CD4-positive, alpha-beta T cell (primary cell): ENCODE measurements around the gene SFT2D2. TPM values are rescaled to one million over a fixed set of nuclear protein-coding genes. Genes with fewer than 3 reads are reported as not detected.
"Not testable (repeated sequence)": the region's sequence is repeated elsewhere in the genome, so short reads cannot be mapped to it uniquely, and the experiment has no call there.

Experiments used
- ATAC-seq: fragments of 200-7000 bp; cut with Tn5 transposase; one replicate; pipeline ENCODE4 v1.10.0; 2022; ENCODE audit warnings: mild to moderate bottlenecking; ENCODE audit not compliant: poor library complexity
- CTCF ChIA-PET: fragments of 350-600 bp; sonication (Branson Sonifier 250); formaldehyde crosslinking; loops from one replicate; lab custom pipeline; 2021; ENCODE audit warnings: antibody characterized with exemption, inconsistent platforms; lab: Charles Lee
- POLR2A ChIA-PET: fragments of 350-600 bp; sonication (Branson Sonifier 250); formaldehyde crosslinking; loops from one replicate; lab custom pipeline; 2021; ENCODE audit warnings: antibody characterized with exemption, inconsistent platforms; lab: Charles Lee
- DNase-seq, 14 experiments: peaks; one replicate each; pipeline ENCODE4 v3.0.0-alpha.2; 2013 to 2020; ENCODE audit warnings: mixed read lengths in 2 of 14
- H3K27ac ChIP-seq, 2 donors: one replicate each; pipeline versions ENCODE4 v1.5.1 to v1.7.0; 2013; ENCODE audit warnings: low read length in 2 of 2, low read depth in 1 of 2, mild to moderate bottlenecking in 1 of 2
- H3K27me3 ChIP-seq, 2 experiments: 1 replicate in 1 of 2; 2 replicates in 1 of 2; pipeline versions ENCODE4 v1.6.1 to v1.7.0; 2013; ENCODE audit warnings: low read length in 2 of 2, control low read depth in 1 of 2, mild to moderate bottlenecking in 1 of 2, moderate library complexity in 1 of 2; ENCODE audit not compliant: insufficient read depth in 2 of 2, control insufficient read depth in 1 of 2
- H3K36me3 ChIP-seq: one replicate; pipeline ENCODE4 v1.6.1; 2013; ENCODE audit warnings: low read length, control low read depth; ENCODE audit not compliant: insufficient read depth
- H3K4me1 ChIP-seq: one replicate; pipeline ENCODE4 v1.6.1; 2013; ENCODE audit warnings: low read length, control low read depth; ENCODE audit not compliant: insufficient read depth
- H3K4me3 ChIP-seq: one replicate; pipeline ENCODE4 v1.5.1; 2013; ENCODE audit warnings: mild to moderate bottlenecking, low read length, moderate library complexity
- H3K9me3 ChIP-seq, 2 experiments: 1 replicate in 1 of 2; 2 replicates in 1 of 2; pipeline versions ENCODE4 v1.6.1 to v1.7.0; 2013; ENCODE audit warnings: low read length in 2 of 2, mild to moderate bottlenecking in 2 of 2, control low read depth in 1 of 2, moderate library complexity in 1 of 2; ENCODE audit not compliant: control insufficient read depth in 1 of 2, insufficient read depth in 1 of 2
- H3K27ac Mint-ChIP-seq: one replicate; pipeline ENCODE4 v1.8.0; 2020; ENCODE audit warnings: mixed read lengths
- H3K27me3 Mint-ChIP-seq: one replicate; pipeline ENCODE4 v1.8.0; 2021; ENCODE audit warnings: mixed read lengths
- H3K36me3 Mint-ChIP-seq: one replicate; pipeline ENCODE4 v1.8.0; 2021; ENCODE audit warnings: low read depth, mixed read lengths
- H3K4me1 Mint-ChIP-seq: one replicate; pipeline ENCODE4 v1.8.0; 2021; ENCODE audit warnings: low read depth, mixed read lengths
- H3K4me3 Mint-ChIP-seq: one replicate; pipeline ENCODE4 v1.8.0; 2020; ENCODE audit warnings: mild to moderate bottlenecking, mixed read lengths
- H3K9me3 Mint-ChIP-seq: one replicate; pipeline ENCODE4 v1.8.0; 2020; ENCODE audit warnings: mixed read lengths
- CTCF ChIP-seq: fragments of 200-600 bp; IDR thresholded peaks from one replicate; pipeline ENCODE4 v1.8.0; 2022; ENCODE audit warnings: antibody characterized with exemption, mild to moderate bottlenecking
- intact Hi-C, 2 experiments: fragments of 100-400 bp; cut with DNase I in 1 of 2; cut with micrococcal nuclease in 1 of 2; formaldehyde crosslinking; loops; one replicate each; pipeline versions ENCODE4 v1.15.1 to v1.9.0; 2023 to 2025; cut with DNase I, micrococcal nuclease
- total RNA-seq, 174 experiments: library from RNA in 2 of 174; stranded (reverse) in 2 of 174; gene quantifications; one replicate each; pipeline ENCODE4 v1.2.3 and lab custom pipeline; 2021 to 2026

Gene SFT2D2
- total RNA-seq, 2 experiments from 2014 or later = 47.0 to 51.7 TPM

GRCh38 chr1:168199056-168199455 is 26.7 kb upstream of the SFT2D2 start:
- Histone ChIP-seq H3K27me3 (no peaks in the 10 kb centered on the region), H3K4me1 (no peaks in the 10 kb centered on the region), H3K9me3 (peaks cover 0 to 2% of the 10 kb centered on the region in 2 experiments), H3K4me3 (no peak overlapping the region), H3K27ac (no peak overlapping the region), H3K36me3 (peaks cover 61% of the 10 kb centered on the region)
- Mint-ChIP-seq H3K4me3 (no peak overlapping the region), H3K4me1 (no peaks in the 10 kb centered on the region), H3K27me3 (no peaks in the 10 kb centered on the region), H3K27ac (no peak overlapping the region), H3K36me3 (peaks cover 91% of the 10 kb centered on the region), H3K9me3 (no peaks in the 10 kb centered on the region)
- ATAC-seq (no peak), DNase-seq (no peak)
- TF ChIP-seq CTCF = no peak
- ChIA-PET POLR2A (no interaction called here), CTCF (interaction anchor here (0.5 kb wide), 1 partner anchor 873 kb away, joined by 5 read pairs; no protein-coding TSS in a partner anchor)
- intact Hi-C loops = no loop called here

GRCh38 chr1:168202941-168203654 is 22.7 kb upstream of the SFT2D2 start:
- no peaks in the 10 kb centered on the region for H3K4me1 ChIP-seq
- no peaks in the 10 kb centered on the region for H3K27me3 ChIP-seq
- no peak for TF ChIP-seq CTCF
- H3K27ac ChIP-seq = no peak overlapping the region
- H3K27me3 Mint-ChIP-seq = no peaks in the 10 kb centered on the region
- no peak overlapping the region for H3K4me3 Mint-ChIP-seq
- no peak overlapping the region for H3K4me3 ChIP-seq
- ChIA-PET POLR2A (no interaction called here), CTCF (no interaction called here)
- H3K9me3 ChIP-seq = peaks cover 0 to 7% of the 10 kb centered on the region in 2 experiments
- H3K4me1 Mint-ChIP-seq = no peaks in the 10 kb centered on the region
- no peak for ATAC-seq
- H3K27ac Mint-ChIP-seq = no peak overlapping the region
- intact Hi-C loops = no loop called here
- no peaks in the 10 kb centered on the region for H3K9me3 Mint-ChIP-seq
- H3K36me3 ChIP-seq = peaks cover 40% of the 10 kb centered on the region
- peaks cover 75% of the 10 kb centered on the region for H3K36me3 Mint-ChIP-seq
- no peak for DNase-seq

GRCh38 chr1:168206111-168206510 is 19.7 kb upstream of the SFT2D2 start:
- Mint-ChIP-seq H3K9me3 (no peaks in the 10 kb centered on the region), H3K4me1 (no peaks in the 10 kb centered on the region), H3K27ac (no peak overlapping the region), H3K36me3 (peaks cover 49% of the 10 kb centered on the region), H3K27me3 (no peaks in the 10 kb centered on the region), H3K4me3 (no peak overlapping the region)
- ATAC-seq (no peak), DNase-seq (no peak)
- intact Hi-C loops = no loop called here
- Histone ChIP-seq H3K9me3 (peaks cover 2 to 11% of the 10 kb centered on the region in 2 experiments), H3K4me3 (no peak overlapping the region), H3K27me3 (no peaks in the 10 kb centered on the region), H3K4me1 (no peaks in the 10 kb centered on the region), H3K27ac (no peak overlapping the region), H3K36me3 (peaks cover 13% of the 10 kb centered on the region)
- ChIA-PET POLR2A (interaction anchor here (0.7 kb wide), 2 partner anchors 45 to 1302 kb away, joined by 3 to 4 read pairs; no protein-coding TSS in a partner anchor), CTCF (no interaction called here)
- no peak for TF ChIP-seq CTCF

GRCh38 chr1:168207673-168208072 is 18.1 kb upstream of the SFT2D2 start:
- POLR2A ChIA-PET = not testable (repeated sequence)

More at GRCh38 chr1:168207673-168208072, 18.1 kb upstream of the SFT2D2 start:
- DNase-seq, H3K4me1 ChIP-seq, intact Hi-C loops, H3K27ac ChIP-seq, H3K27me3 Mint-ChIP-seq, H3K27me3 ChIP-seq, H3K4me1 Mint-ChIP-seq, H3K36me3 ChIP-seq, H3K9me3 Mint-ChIP-seq, ATAC-seq, CTCF ChIA-PET, H3K27ac Mint-ChIP-seq, H3K4me3 ChIP-seq, H3K4me3 Mint-ChIP-seq: not testable (repeated sequence)
- peaks cover 6 to 17% of the 10 kb centered on the region in 2 experiments for H3K9me3 ChIP-seq
- peaks cover 34% of the 10 kb centered on the region for H3K36me3 Mint-ChIP-seq
